PC-3 (cell line): Measurements from ENCODE around the gene ST8SIA4. TPM values are rescaled to one million over a fixed set of nuclear protein-coding genes. Genes with fewer than 3 reads are reported as not detected.

Experiments used
- ATAC-seq: fragments of 200-7000 bp; cut with Tn5 transposase; 2 replicates; pipeline ENCODE4 v1.9.1; 2020; ENCODE audit warnings: mild to moderate bottlenecking, moderate library complexity
- BruUV-seq: library from RNA; stranded (reverse); fragments of 400-500 nt; replicated peaks from 2 replicates; lab custom pipeline; 2021; lab: Mats Ljungman, UMichigan
- CTCF ChIA-PET: fragments of 300-600 bp; sonication (Branson Sonifier 250); formaldehyde crosslinking; loops from one replicate; lab custom pipeline; 2022; ENCODE audit warnings: antibody characterized with exemption; lab: Charles Lee
- POLR2A ChIA-PET: fragments of 300-600 bp; sonication (Branson Sonifier 250); formaldehyde crosslinking; loops from one replicate; lab custom pipeline; 2022; ENCODE audit warnings: antibody characterized with exemption; ENCODE audit not compliant: unreplicated experiment; lab: Charles Lee
- DNase-seq: peaks from one replicate; pipeline ENCODE4 v3.0.0-alpha.2; 2015
- H2AFZ ChIP-seq: fragments of 300-600 bp; sonication (generic); 2 replicates; pipeline ENCODE4 v1.6.0; 2016; ENCODE audit warnings: antibody characterized with exemption, low read length
- H3F3A ChIP-seq: fragments of 300-600 bp; sonication (generic); one replicate; pipeline ENCODE4 v1.6.0; 2017; ENCODE audit warnings: antibody characterized with exemption, low read length, control low read depth, mild to moderate bottlenecking; ENCODE audit not compliant: unreplicated experiment
- H3K27ac ChIP-seq: fragments of 300-600 bp; sonication (generic); 2 replicates; pipeline ENCODE4 v1.5.1; 2016; ENCODE audit warnings: mild to moderate bottlenecking, low read length
- H3K27me3 ChIP-seq: fragments of 300-600 bp; sonication (generic); 2 replicates; pipeline ENCODE4 v1.6.1; 2016; ENCODE audit warnings: low read length, mixed read lengths
- H3K36me3 ChIP-seq: fragments of 300-600 bp; sonication (generic); 2 replicates; pipeline ENCODE4 v1.6.1; 2016; ENCODE audit warnings: low read depth, mixed run types, low read length, mixed read lengths
- H3K4me1 ChIP-seq: fragments of 300-600 bp; sonication (generic); 2 replicates; pipeline ENCODE4 v1.5.1; 2016; ENCODE audit warnings: low read length; ENCODE audit not compliant: insufficient read depth
- H3K4me2 ChIP-seq: fragments of 300-600 bp; sonication (generic); 2 replicates; pipeline ENCODE4 v1.6.0; 2016; ENCODE audit warnings: low read length
- H3K4me3 ChIP-seq: fragments of 300-600 bp; sonication (generic); 2 replicates; pipeline ENCODE4 v1.5.1; 2016; ENCODE audit warnings: mild to moderate bottlenecking, low read length, mixed read lengths
- H3K79me2 ChIP-seq: fragments of 300-600 bp; sonication (generic); 2 replicates; pipeline ENCODE4 v1.6.1; 2017; ENCODE audit warnings: low read length, mixed read lengths
- H3K9ac ChIP-seq: fragments of 300-600 bp; sonication (generic); 2 replicates; pipeline ENCODE4 v1.6.0; 2016; ENCODE audit warnings: mild to moderate bottlenecking, low read length
- H3K9me2 ChIP-seq: fragments of 300-600 bp; sonication (generic); replicated peaks from 2 replicates; pipeline ENCODE4 v1.6.1; 2016; ENCODE audit warnings: mixed run types, low read length, mixed read lengths
- H3K9me3 ChIP-seq: fragments of 300-600 bp; sonication (generic); 2 replicates; pipeline ENCODE4 v1.6.1; 2016; ENCODE audit warnings: low read length, mixed read lengths
- H4K20me1 ChIP-seq: fragments of 300-600 bp; sonication (generic); 2 replicates; pipeline ENCODE4 v1.6.1; 2016; ENCODE audit warnings: low read length, mixed read lengths
- EZH2 ChIP-seq: fragments of 300-600 bp; sonication (generic); IDR thresholded peaks from one replicate; pipeline ENCODE4 v1.6.1; 2017; ENCODE audit warnings: antibody characterized with exemption, mild to moderate bottlenecking, low read length; ENCODE audit not compliant: unreplicated experiment
- EZH2phosphoT487 ChIP-seq: fragments of 300-600 bp; sonication (generic); IDR thresholded peaks from 2 replicates; pipeline ENCODE4 v1.6.1; 2018; ENCODE audit warnings: mild to moderate bottlenecking, antibody characterized with exemption, low read length, borderline replicate concordance
- intact Hi-C: fragments of 100-400 bp; cut with micrococcal nuclease; formaldehyde crosslinking; loops from 2 replicates; pipeline ENCODE4 v1.9.0; 2023
- total RNA-seq: library from RNA; depleted of rRNA; stranded (reverse); fragments of >200 nt; gene quantifications from 2 replicates; pipeline ENCODE4 v1.2.3, GENCODE V29; 2014
- TF ChIP-seq, protein P1 (sequence below): fragments of 300-600 bp; sonication (generic); conservative IDR thresholded peaks from 2 replicates; pipeline ENCODE4 v1.5.1; 2017; ENCODE audit warnings: antibody characterized with exemption, low read depth, mild to moderate bottlenecking, low read length

ST8SIA4 gene
- total RNA-seq, 1 experiment from 2014 or later: 0.91 TPM

DNA sequence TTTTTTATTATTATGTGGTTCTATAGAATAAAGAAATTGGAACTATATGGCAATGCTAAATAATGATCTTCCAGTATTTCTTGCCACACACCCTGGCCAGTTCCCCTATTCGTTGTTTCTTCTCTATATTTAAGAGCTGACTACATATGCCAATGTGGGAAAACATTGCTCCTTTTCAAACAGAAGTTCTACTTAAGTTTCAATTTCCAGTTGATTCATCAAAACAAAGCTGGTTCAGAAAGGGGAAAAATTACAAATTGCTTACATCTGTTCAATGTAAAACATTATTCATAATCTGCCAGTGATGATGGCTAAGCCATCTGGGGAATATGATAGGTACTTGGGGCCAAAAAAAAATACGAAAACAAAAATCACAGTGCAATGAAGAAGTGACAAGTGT, 76.9 kb downstream of the ST8SIA4 start:
- CTCF ChIA-PET: no interaction called here
- no TSS peak for BruUV-seq
- no peaks in the 10 kb centered on the region for H3K27me3 ChIP-seq

DNA sequence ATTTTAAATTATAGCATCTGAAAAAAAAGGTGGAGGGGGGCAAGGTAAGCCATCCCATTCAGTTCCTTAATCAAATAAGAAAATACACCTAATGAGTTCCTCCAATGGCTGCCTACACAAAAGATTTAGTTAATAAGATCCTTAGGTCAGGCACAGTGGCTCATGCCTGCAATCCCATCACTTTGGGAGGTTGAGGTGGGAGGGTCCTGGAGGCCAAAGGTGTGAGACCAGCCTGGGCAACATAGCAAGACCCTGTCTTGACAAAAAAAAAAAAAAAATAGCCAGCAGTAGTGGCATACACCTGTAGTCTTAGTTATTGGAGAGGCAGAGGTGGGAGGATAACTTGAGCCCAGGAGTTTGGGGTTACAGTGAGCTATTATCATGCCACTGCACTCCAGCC, 78.4 kb downstream of the ST8SIA4 start:
- TF ChIP-seq, protein P1, sequence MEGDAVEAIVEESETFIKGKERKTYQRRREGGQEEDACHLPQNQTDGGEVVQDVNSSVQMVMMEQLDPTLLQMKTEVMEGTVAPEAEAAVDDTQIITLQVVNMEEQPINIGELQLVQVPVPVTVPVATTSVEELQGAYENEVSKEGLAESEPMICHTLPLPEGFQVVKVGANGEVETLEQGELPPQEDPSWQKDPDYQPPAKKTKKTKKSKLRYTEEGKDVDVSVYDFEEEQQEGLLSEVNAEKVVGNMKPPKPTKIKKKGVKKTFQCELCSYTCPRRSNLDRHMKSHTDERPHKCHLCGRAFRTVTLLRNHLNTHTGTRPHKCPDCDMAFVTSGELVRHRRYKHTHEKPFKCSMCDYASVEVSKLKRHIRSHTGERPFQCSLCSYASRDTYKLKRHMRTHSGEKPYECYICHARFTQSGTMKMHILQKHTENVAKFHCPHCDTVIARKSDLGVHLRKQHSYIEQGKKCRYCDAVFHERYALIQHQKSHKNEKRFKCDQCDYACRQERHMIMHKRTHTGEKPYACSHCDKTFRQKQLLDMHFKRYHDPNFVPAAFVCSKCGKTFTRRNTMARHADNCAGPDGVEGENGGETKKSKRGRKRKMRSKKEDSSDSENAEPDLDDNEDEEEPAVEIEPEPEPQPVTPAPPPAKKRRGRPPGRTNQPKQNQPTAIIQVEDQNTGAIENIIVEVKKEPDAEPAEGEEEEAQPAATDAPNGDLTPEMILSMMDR: no peak
- no peak for TF ChIP-seq EZH2
- TF ChIP-seq EZH2phosphoT487: no peak
- CTCF ChIA-PET: no interaction called here

More for the DNA sequence above, 76.9 kb downstream of the ST8SIA4 start:
- no peak for DNase-seq
- Histone ChIP-seq H3K9me2 (no peaks in the 10 kb centered on the region), H3K4me3 (no peak overlapping the region), H3K79me2 (no peaks in the 10 kb centered on the region), H3K9ac (no peak overlapping the region), H3K36me3 (no peaks in the 10 kb centered on the region), H3K4me2 (no peak overlapping the region), H3F3A (no peaks in the 10 kb centered on the region), H3K4me1 (peaks cover 48% of the 10 kb centered on the region), H3K27ac (no peak overlapping the region), H2AFZ (no peak overlapping the region), H4K20me1 (no peaks in the 10 kb centered on the region), H3K9me3 (no peaks in the 10 kb centered on the region)
- TF ChIP-seq, protein P1: no peak
- TF ChIP-seq EZH2: no peak
- no peak for TF ChIP-seq EZH2phosphoT487
- no peak for ATAC-seq
- POLR2A ChIA-PET: no interaction called here
- intact Hi-C loops: loop anchor here (2.0 to 5.0 kb wide), 2 partner anchors 76 to 191 kb away; partner anchors contain the start of gene ST8SIA4

DNA sequence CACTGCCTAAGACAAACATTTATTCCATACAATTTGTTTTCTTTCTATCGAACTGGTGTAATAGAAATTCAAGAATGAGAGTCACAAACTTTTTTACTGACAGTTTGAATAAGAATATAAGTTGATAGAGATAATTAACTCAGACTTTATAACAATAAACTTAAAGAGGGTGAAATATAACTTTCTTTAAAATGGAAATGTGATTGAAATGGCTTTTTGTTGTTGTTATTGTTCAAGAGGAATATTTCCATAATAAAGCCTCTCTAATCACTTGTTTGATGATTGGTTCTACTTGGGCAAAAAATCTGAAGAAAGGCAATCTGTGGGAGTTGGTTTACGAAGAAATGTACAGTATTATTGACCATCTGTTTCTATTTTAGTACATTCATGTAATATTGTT, 79.3 kb downstream of the ST8SIA4 start:
- ATAC-seq: no peak
- H3K9me3 ChIP-seq: no peaks in the 10 kb centered on the region
- no peaks in the 10 kb centered on the region for H3K36me3 ChIP-seq
- H3K27ac ChIP-seq: peak overlapping the region; percentile 94
- H4K20me1 ChIP-seq: no peaks in the 10 kb centered on the region
- H3K4me1 ChIP-seq: peaks cover 45% of the 10 kb centered on the region
- no peak for DNase-seq
- TF ChIP-seq, protein P1: no peak
- TF ChIP-seq EZH2phosphoT487 (no peak), EZH2 (no peak)
- H3K9ac ChIP-seq: peak overlapping the region; percentile 78; the same call in 1 of the 2 replicates
- H3K9me2 ChIP-seq: no peaks in the 10 kb centered on the region
- no peaks in the 10 kb centered on the region for H3K27me3 ChIP-seq
- POLR2A ChIA-PET: no interaction called here
- no peaks in the 10 kb centered on the region for H3K79me2 ChIP-seq
- CTCF ChIA-PET: no interaction called here
- no peak overlapping the region for H3K4me3 ChIP-seq
- H3K4me2 ChIP-seq: no peak overlapping the region
- intact Hi-C loops: no loop called here
- no peak overlapping the region for H2AFZ ChIP-seq
- H3F3A ChIP-seq: no peaks in the 10 kb centered on the region
- BruUV-seq: no TSS peak

More for the DNA sequence above, 78.4 kb downstream of the ST8SIA4 start:
- Histone ChIP-seq H3F3A (no peaks in the 10 kb centered on the region), H4K20me1 (no peaks in the 10 kb centered on the region), H3K4me1 (peaks cover 48% of the 10 kb centered on the region), H3K4me2 (no peak overlapping the region), H3K9ac (no peak overlapping the region), H3K9me3 (no peaks in the 10 kb centered on the region), H3K79me2 (no peaks in the 10 kb centered on the region), H3K4me3 (no peak overlapping the region), H3K27ac (no peak overlapping the region), H2AFZ (no peak overlapping the region), H3K27me3 (no peaks in the 10 kb centered on the region), H3K36me3 (no peaks in the 10 kb centered on the region), H3K9me2 (no peaks in the 10 kb centered on the region)
- DNase-seq (no peak), ATAC-seq (no peak)
- POLR2A ChIA-PET: no interaction called here
- BruUV-seq: no TSS peak
- intact Hi-C loops: loop anchor here (5.0 kb wide), 1 partner anchor 78 kb away; the partner anchor contains the start of gene ST8SIA4
